Activated CD4-positive, alpha-beta memory T cell treated with anti-CD3 and anti-CD28 coated beads, Interleukin-2, amount 10 ng/mL, durations not matched to agents 7 days and 5 days (primary cell): Measurements from ENCODE around the gene CNNM4. TPM values are rescaled to one million over a fixed set of nuclear protein-coding genes. Genes with fewer than 3 reads are reported as not detected.

Experiments
- CTCF ChIA-PET: fragments of 350-600 bp; sonication (Branson Sonifier 250); formaldehyde crosslinking; loops from one replicate; lab custom pipeline; 2021; ENCODE audit warnings: antibody characterized with exemption, inconsistent platforms; lab: Charles Lee
- POLR2A ChIA-PET: fragments of 350-600 bp; sonication (Branson Sonifier 250); formaldehyde crosslinking; loops from one replicate; lab custom pipeline; 2021; ENCODE audit warnings: antibody characterized with exemption; lab: Charles Lee
- DNase-seq: peaks from one replicate; pipeline ENCODE4 v3.0.0-alpha.2; 2020
- H3K27ac Mint-ChIP-seq: one replicate; pipeline ENCODE4 v1.8.0; 2021; ENCODE audit warnings: mild to moderate bottlenecking, mixed read lengths
- H3K27me3 Mint-ChIP-seq: one replicate; pipeline ENCODE4 v1.8.0; 2021; ENCODE audit warnings: mixed read lengths
- H3K36me3 Mint-ChIP-seq: one replicate; pipeline ENCODE4 v1.8.0; 2021; ENCODE audit warnings: low read depth, mixed read lengths
- H3K4me1 Mint-ChIP-seq: one replicate; pipeline ENCODE4 v1.8.0; 2021; ENCODE audit warnings: mixed read lengths
- H3K4me3 Mint-ChIP-seq: one replicate; pipeline ENCODE4 v1.8.0; 2021; ENCODE audit warnings: mild to moderate bottlenecking, mixed read lengths
- H3K9me3 Mint-ChIP-seq: one replicate; pipeline ENCODE4 v1.8.0; 2021; ENCODE audit warnings: mixed read lengths
- total RNA-seq, 2 experiments: library from RNA; stranded (reverse); gene quantifications; one replicate each; pipeline ENCODE4 v1.2.3, GENCODE V29; 2021

CNNM4 gene
- total RNA-seq, 2 experiments from 2014 or later: 8.6 to 9.4 TPM

DNA sequence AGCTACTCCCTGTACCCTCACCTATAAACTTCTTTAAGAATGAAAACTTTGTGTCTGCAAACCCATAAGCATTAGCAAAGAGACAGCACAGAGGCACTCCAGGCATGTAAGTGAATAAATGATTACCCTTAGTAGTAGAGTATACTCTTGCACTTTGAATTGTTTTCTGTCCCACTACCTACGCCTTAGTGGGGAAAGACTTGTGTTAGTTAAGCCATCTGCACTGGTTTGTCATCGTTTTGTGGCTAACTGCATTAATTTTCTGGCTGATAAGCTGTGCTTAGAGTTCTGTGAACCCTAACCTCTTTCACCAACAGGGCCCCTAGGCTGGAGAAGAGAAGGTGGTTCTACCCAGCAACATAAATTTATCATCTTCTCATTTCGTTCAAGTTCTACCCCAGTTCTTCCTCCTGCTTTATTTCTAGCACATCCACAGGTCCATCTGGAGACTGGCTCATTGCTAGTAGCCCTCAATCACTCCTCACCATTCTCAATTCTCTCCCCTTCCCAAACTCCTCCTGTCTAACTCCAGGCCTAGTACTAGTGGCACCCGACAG, 21.5 kb upstream of the CNNM4 start:
- POLR2A ChIA-PET: interaction anchor here (0.9 to 1.6 kb wide), 4 partner anchors 11 to 201 kb away, joined by 3 read pairs; partner anchors contain the start of gene KANSL3
- Mint-ChIP-seq H3K36me3 (peaks cover 29% of the 10 kb centered on the region), H3K27ac (peak overlapping the region; percentile 85), H3K4me1 (peaks cover 63% of the 10 kb centered on the region), H3K4me3 (peak overlapping the region; percentile 98), H3K27me3 (no peaks in the 10 kb centered on the region), H3K9me3 (no peaks in the 10 kb centered on the region)
- DNase-seq: no peak
- CTCF ChIA-PET: no interaction called here

DNA sequence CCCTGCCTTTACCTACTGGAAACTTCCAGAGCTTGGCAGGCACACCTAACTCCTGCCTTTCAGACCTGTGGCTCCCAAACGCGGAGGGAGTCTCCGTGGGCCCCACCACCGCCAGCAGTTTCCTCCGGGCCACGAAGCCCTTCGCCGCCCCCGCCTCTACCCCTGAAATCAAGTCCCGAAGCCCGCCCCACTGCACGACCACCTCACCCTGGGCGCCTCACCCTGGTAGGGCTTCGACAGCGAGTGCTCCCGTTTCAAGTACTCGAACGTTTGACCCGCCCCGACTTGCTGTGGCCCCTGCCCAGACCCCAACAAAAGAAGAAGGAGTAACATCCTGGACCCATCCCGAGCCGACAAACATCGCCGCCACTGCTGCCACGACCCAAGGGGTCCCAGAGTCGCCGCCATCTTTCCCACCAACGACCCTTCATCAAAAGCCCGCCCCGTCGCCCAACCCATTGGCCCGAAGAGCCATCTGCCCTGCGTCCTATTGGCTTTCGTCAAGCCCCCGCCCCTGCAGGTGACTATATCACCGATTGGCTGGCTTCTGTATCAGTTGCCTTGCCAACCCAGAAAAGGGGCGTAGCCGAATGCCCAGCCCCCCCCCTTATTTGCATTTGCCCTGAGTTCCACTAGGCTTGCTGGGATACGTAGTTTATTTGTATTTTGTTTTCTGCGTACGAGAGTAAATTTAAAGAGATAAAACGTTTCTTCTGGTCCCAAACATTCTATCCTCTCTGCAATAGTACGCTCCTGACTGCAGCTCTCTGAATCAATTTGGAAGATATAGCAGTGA, 20.9 kb upstream of the CNNM4 start, which contains the start of gene LMAN2L:
TSS of gene LMAN2L (minus strand) at position 432 of the 796 bp plus-strand sequence. CDS start at position 408, 24 bp downstream.
- peaks cover 61% of the 10 kb centered on the region for H3K4me1 Mint-ChIP-seq
- peak within 1 kb of the TSS; percentile 98 for H3K4me3 Mint-ChIP-seq
- H3K9me3 Mint-ChIP-seq: no peaks in the 10 kb centered on the region
- peak within 1 kb of the TSS; percentile 85 for H3K27ac Mint-ChIP-seq
- peaks cover 22% of the 10 kb centered on the region for H3K36me3 Mint-ChIP-seq
- peak; percentile 99 for DNase-seq
- H3K27me3 Mint-ChIP-seq: peaks cover 2% of the 10 kb centered on the region
- ChIA-PET POLR2A (interaction anchor here (0.9 to 1.6 kb wide), 4 partner anchors 12 to 202 kb away, joined by 3 read pairs; partner anchors contain the start of gene KANSL3), CTCF (interaction anchor here (0.6 to 1.0 kb wide), 3 partner anchors 20 to 61 kb away, joined by 3 to 4 read pairs (median 3); no protein-coding TSS in a partner anchor)

DNA sequence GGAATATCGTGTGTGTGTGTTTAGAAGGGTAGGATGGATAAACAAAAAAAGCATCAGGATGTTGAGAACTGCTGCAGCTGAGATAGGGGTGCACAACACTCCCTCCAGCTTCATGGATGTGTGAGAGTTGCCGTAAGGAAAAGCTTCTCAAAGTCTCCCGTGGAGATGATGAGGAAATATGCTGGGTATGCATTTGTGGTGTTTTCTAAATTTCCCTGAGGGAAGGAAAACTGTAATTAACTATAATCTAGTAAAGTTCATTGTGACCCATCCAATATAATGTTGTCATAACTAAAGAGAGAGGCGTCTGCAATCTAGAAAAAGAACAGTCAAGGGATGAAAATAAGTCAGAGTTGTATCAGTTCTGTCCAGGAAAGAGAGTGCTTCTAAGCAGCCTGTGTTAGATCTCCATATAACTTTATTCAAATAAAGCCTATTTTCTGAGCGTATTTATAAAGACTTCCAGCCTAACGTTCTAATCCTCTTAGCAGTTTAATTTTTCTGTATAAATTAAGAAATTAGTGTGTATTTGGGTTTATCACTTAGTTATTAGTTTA, 13.6 kb upstream of the CNNM4 start:
- Mint-ChIP-seq H3K4me1 (peaks cover 9% of the 10 kb centered on the region), H3K27ac (no peak overlapping the region), H3K4me3 (no peak overlapping the region), H3K9me3 (no peaks in the 10 kb centered on the region), H3K27me3 (peaks cover 13% of the 10 kb centered on the region), H3K36me3 (no peaks in the 10 kb centered on the region)
- ChIA-PET POLR2A (interaction anchor here (1.1 kb wide), 1 partner anchor 13 kb away, joined by 3 read pairs; no protein-coding TSS in a partner anchor), CTCF (no interaction called here)
- no peak for DNase-seq

DNA sequence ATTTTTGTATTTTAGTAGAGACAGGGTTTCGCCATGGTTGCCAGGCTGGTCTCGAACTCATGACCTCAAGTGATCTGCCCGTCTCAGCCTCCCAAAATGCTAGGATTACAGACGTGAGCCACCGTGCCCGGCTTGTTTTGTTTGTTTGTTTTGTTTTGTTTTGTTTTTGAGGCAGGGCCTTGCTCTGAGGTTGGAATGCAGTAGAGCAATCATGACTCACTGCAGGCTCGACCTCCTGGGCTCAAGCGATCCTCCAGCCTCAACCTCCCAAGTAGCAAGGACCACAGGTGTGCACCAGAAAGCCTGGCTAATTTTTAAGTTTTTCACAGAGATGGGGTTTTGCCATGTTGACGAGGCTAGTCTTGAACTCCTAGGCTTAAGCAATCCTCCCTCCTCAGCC, 8.9 kb upstream of the CNNM4 start:
- no peak for DNase-seq
- CTCF ChIA-PET: interaction anchor here (1.1 kb wide), 1 partner anchor 9 kb away, joined by 3 read pairs; the partner anchor contains the start of gene CNNM4
- Mint-ChIP-seq H3K27ac (no peak overlapping the region), H3K4me1 (no peaks in the 10 kb centered on the region), H3K4me3 (no peak overlapping the region), H3K36me3 (no peaks in the 10 kb centered on the region), H3K27me3 (peaks cover 8% of the 10 kb centered on the region), H3K9me3 (no peaks in the 10 kb centered on the region)
- POLR2A ChIA-PET: no interaction called here

DNA sequence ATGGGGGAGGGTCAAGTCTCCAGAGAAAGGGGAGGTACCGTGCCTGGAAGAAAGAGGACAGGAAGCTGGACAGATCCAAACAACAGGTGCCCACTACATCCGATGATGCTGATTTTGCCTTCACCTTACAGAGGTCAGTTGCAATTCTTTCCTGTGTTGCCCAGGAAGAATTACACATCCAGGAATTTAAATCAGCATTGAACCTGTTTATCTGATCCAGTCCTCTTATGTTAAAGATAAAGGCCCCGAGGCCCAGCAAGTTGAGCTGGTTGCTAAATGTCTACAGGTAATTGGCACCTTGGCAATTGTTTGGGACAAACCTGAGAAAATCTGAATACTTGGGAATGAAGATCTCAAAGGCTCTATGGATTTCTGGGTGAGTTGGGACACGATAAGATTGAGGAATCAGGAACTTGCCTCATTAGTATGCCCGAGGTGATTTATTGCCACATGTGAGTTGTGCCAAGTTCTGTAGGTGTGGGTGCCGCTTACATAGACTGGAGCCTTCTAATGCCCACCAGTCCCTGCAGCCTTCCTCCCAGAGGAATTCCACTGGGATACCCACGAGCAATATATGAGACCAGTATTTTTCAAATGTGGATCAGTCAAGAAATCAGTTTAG, 6.9 kb upstream of the CNNM4 start:
- DNase-seq: no peak
- H3K9me3 Mint-ChIP-seq: no peaks in the 10 kb centered on the region
- CTCF ChIA-PET: interaction anchor here (1.2 to 1.3 kb wide), 2 partner anchors 9 to 19 kb away, joined by 3 to 4 read pairs; no protein-coding TSS in a partner anchor

DNA sequence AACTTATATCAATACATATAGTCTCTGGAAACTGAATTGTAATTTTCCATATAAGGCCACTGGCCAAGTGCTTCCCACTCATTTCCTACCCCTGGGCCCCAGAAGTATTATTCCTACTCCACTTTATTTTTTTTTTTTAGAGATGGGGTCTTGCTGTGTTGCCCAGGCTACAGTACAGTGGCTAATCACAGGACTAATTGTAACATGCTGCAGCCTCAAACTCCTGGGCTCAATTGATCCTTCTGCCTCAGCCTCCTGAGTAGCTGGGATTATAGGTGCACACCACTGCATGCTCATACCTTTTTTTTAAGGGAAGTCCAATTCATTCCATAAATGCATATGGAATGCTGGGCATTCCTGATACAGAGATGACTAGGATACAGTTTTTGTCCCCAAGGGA, 6.4 kb upstream of the CNNM4 start:
- Mint-ChIP-seq H3K27ac (no peak overlapping the region), H3K4me3 (no peak overlapping the region), H3K27me3 (peaks cover 8% of the 10 kb centered on the region), H3K9me3 (no peaks in the 10 kb centered on the region), H3K4me1 (peaks cover 4% of the 10 kb centered on the region), H3K36me3 (no peaks in the 10 kb centered on the region)
- no peak for DNase-seq
- ChIA-PET POLR2A (no interaction called here), CTCF (interaction anchor here (1.2 kb wide), 1 partner anchor 8 kb away, joined by 4 read pairs; no protein-coding TSS in a partner anchor)

More for the DNA sequence above, 6.9 kb upstream of the CNNM4 start:
- Mint-ChIP-seq H3K27ac (no peak overlapping the region), H3K36me3 (no peaks in the 10 kb centered on the region), H3K27me3 (peaks cover 8% of the 10 kb centered on the region), H3K4me1 (peaks cover under 1% of the 10 kb centered on the region), H3K4me3 (no peak overlapping the region)
- POLR2A ChIA-PET: no interaction called here

DNA sequence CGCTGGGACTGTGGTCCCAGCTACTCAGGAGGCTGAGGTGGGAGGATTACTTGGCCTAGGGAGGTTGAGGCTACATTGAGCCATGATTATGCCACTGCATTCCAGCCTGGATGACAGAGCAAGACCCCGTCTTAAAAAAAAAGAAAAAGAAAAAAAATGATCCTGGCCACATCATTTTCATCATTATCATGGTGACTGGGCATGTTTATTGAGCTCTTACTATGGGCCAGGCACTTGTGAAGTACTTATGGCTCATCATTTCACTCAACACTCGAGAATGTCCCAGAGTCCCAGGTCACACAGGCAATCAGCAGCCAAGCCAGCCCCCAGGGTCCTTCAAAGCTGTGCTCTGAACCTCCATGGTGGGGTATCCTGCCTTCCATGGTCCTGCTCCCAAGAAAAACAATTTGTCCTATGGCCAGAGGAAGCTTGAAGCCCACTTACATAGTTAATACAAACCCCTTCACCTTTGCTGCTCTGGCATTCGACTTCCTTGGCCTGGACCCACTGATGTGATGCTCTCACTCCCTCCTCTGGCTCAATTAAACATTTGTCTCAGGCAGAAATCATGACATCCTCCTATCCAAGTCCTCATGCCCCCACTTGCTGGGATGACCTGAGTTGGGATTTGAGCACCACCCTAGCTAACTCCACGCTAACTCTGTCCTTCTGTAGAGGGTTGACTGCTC, 3.8 kb upstream of the CNNM4 start:
- H3K4me3 Mint-ChIP-seq: no peak overlapping the region
- H3K27me3 Mint-ChIP-seq: no peaks in the 10 kb centered on the region
- peaks cover 23% of the 10 kb centered on the region for H3K4me1 Mint-ChIP-seq
- DNase-seq: no peak
- POLR2A ChIA-PET: interaction anchor here (0.7 kb wide), 1 partner anchor 236 kb away, joined by 3 read pairs; no protein-coding TSS in a partner anchor
- no peak overlapping the region for H3K27ac Mint-ChIP-seq
- CTCF ChIA-PET: interaction anchor here (0.7 to 1.1 kb wide), 2 partner anchors 12 to 203 kb away, joined by 3 to 4 read pairs; no protein-coding TSS in a partner anchor
- H3K9me3 Mint-ChIP-seq: no peaks in the 10 kb centered on the region
- H3K36me3 Mint-ChIP-seq: no peaks in the 10 kb centered on the region

DNA sequence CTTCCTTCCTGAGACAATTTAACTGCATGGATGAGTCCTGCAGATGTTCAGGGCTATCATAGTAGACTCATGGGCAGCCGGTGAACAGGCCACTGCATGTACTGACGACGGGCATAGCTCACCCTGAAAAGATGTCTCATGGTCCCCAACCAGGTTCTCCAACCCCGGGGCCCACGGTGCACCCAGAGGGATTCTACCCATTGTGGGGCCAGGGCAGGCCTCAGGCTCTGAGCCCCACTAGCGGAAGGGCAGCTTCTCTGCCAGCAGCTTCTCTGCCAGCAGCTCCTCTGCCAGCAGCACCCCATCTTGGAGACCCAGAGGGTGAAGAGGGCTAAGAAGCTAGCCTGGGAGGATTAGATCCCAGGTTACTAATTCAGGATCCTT, 3.2 kb upstream of the CNNM4 start:
- no peaks in the 10 kb centered on the region for H3K36me3 Mint-ChIP-seq
- H3K9me3 Mint-ChIP-seq: no peaks in the 10 kb centered on the region
- no peak overlapping the region for H3K27ac Mint-ChIP-seq
- ChIA-PET CTCF (interaction anchor here (1.1 kb wide), 1 partner anchor 203 kb away, joined by 4 read pairs; no protein-coding TSS in a partner anchor), POLR2A (interaction anchor here (0.7 kb wide), 1 partner anchor 236 kb away, joined by 3 read pairs; no protein-coding TSS in a partner anchor)
- peaks cover 28% of the 10 kb centered on the region for H3K4me1 Mint-ChIP-seq
- no peak overlapping the region for H3K4me3 Mint-ChIP-seq
- DNase-seq: no peak
- H3K27me3 Mint-ChIP-seq: no peaks in the 10 kb centered on the region

DNA sequence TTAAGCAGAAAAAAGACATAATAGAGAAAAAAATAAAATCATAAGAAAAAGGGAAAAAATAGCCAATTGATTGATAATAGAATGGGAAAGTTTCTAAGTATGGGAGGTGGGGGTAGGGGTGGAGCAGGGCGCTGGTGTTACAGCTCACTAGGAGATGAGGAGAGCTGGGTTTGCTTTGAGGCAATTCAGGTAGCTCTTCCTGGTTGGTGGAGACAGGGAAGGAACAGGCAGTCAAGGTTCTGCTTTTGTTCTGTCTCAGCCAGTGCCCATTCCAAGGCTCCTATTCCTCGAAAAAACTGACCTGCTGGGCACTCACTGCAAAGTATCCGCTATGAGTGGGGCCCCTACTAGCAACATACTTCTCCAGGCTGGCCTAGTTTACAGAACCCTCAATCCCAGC, 1.7 kb upstream of the CNNM4 start:
- DNase-seq: no peak
- Mint-ChIP-seq H3K4me3 (no peak overlapping the region), H3K36me3 (no peaks in the 10 kb centered on the region), H3K9me3 (no peaks in the 10 kb centered on the region), H3K4me1 (peaks cover 41% of the 10 kb centered on the region), H3K27ac (no peak overlapping the region), H3K27me3 (no peaks in the 10 kb centered on the region)
- ChIA-PET CTCF (interaction anchor here (1.0 to 1.2 kb wide), 2 partner anchors 205 to 353 kb away, joined by 3 to 4 read pairs; no protein-coding TSS in a partner anchor), POLR2A (interaction anchor here (1.1 to 1.8 kb wide), 3 partner anchors 9 to 121 kb away, joined by 3 to 7 read pairs (median 3); partner anchors contain the start of gene KANSL3)

DNA sequence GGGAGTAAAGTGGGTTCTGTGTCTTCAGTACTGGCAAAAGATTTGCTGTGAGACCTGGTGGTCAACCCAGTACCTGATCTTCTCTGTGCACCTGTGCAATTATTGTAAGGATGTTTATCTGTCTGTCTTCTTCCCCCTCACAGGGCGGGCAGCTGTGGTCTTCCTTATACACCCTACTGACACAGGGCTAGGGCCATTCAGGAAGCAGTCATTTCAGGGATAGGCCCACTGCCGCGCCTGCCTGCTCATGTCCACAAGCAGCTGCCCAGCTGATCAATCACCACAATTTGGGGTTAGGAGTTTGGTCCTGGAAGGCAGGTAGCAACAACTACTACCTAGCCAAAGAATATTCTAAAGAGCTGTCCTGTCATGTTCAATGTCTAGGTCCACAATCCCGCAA, 1.2 kb upstream of the CNNM4 start:
- H3K36me3 Mint-ChIP-seq: no peaks in the 10 kb centered on the region
- peaks cover 47% of the 10 kb centered on the region for H3K4me1 Mint-ChIP-seq
- peak overlapping the region; percentile 75 for H3K4me3 Mint-ChIP-seq
- no peak overlapping the region for H3K27ac Mint-ChIP-seq
- ChIA-PET CTCF (interaction anchor here (1.0 to 3.7 kb wide), 6 partner anchors 23 to 353 kb away, joined by 3 to 14 read pairs (median 6); no protein-coding TSS in a partner anchor), POLR2A (interaction anchor here (1.1 to 2.5 kb wide), 4 partner anchors 10 to 122 kb away, joined by 3 to 10 read pairs (median 5); partner anchors contain the start of genes CNNM3 and KANSL3)
- H3K27me3 Mint-ChIP-seq: no peaks in the 10 kb centered on the region
- DNase-seq: no peak
- H3K9me3 Mint-ChIP-seq: no peaks in the 10 kb centered on the region

DNA sequence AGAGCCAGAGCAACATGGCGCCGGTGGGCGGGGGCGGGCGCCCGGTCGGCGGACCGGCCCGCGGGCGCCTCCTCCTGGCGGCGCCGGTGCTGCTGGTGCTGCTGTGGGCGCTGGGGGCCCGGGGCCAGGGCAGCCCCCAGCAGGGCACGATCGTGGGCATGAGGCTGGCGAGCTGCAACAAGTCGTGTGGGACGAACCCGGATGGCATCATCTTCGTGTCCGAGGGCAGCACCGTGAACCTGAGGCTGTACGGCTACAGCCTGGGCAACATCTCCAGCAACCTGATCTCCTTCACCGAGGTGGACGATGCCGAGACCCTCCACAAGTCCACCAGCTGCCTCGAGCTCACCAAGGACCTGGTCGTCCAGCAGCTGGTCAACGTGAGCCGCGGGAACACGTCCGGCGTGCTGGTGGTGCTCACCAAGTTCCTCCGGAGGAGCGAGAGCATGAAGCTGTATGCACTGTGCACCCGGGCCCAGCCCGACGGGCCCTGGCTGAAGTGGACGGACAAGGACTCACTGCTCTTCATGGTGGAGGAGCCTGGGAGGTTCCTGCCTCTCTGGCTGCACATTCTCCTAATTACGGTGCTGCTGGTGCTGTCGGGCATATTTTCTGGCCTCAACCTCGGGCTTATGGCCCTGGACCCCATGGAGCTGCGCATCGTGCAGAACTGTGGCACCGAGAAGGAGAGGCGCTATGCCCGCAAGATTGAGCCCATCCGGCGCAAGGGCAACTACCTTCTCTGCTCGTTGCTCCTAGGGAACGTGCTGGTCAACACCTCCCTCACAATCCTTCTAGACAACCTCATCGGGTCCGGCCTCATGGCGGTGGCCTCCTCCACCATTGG, 507 bp downstream of the CNNM4 start:
- POLR2A ChIA-PET: interaction anchor here (0.7 to 2.7 kb wide), 9 partner anchors 13 to 168 kb away, joined by 3 to 13 read pairs (median 6); partner anchors contain the start of genes ANKRD39, CNNM3 and KANSL3
- Mint-ChIP-seq H3K4me1 (peaks cover 50% of the 10 kb centered on the region), H3K9me3 (no peaks in the 10 kb centered on the region), H3K4me3 (peak overlapping the region; percentile 83), H3K27ac (peak overlapping the region; percentile 72), H3K36me3 (no peaks in the 10 kb centered on the region), H3K27me3 (no peaks in the 10 kb centered on the region)
- CTCF ChIA-PET: interaction anchor here (0.6 to 5.2 kb wide), 25 partner anchors 9 to 354 kb away, joined by 3 to 67 read pairs (median 4); partner anchors contain the start of genes ANKRD39, CNNM3 and LMAN2L
- no peak for DNase-seq
